GM12864 (cell line): ENCODE measurements around the gene SLC11A1.

Source experiments
- DNase-seq: peaks from one replicate; pipeline ENCODE4 v3.0.0-alpha.2; 2011; ENCODE audit warnings: low read depth
- H3K4me3 ChIP-seq: 2 replicates; pipeline ENCODE4 v1.5.1; 2011; ENCODE audit warnings: mild to moderate bottlenecking, low read depth, low read length, control low read depth
- TF ChIP-seq, protein P1 (sequence below): IDR thresholded peaks from 2 replicates; pipeline ENCODE4 v1.5.1; 2011; ENCODE audit warnings: low read depth, mild to moderate bottlenecking, moderate library complexity, low read length, control low read depth, inconsistent platforms; ENCODE audit errors: missing control alignments

Gene SLC11A1

DNA sequence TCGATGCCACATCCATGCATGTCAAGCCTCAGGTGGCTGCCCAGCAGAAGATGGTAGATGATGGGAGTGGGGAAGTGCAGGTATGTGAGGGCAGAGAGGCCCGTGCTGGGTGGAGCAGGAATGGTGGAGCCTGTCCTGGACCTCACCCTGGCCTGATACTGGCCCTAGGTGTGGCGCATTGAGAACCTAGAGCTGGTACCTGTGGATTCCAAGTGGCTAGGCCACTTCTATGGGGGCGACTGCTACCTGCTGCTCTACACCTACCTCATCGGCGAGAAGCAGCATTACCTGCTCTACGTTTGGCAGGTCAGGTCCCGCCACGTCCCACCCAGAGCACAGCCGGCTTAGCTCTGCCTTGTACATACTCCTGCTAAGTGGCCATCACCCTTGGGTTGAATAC lies 49.8 kb downstream of the SLC11A1 start:
- TF ChIP-seq, protein P1, sequence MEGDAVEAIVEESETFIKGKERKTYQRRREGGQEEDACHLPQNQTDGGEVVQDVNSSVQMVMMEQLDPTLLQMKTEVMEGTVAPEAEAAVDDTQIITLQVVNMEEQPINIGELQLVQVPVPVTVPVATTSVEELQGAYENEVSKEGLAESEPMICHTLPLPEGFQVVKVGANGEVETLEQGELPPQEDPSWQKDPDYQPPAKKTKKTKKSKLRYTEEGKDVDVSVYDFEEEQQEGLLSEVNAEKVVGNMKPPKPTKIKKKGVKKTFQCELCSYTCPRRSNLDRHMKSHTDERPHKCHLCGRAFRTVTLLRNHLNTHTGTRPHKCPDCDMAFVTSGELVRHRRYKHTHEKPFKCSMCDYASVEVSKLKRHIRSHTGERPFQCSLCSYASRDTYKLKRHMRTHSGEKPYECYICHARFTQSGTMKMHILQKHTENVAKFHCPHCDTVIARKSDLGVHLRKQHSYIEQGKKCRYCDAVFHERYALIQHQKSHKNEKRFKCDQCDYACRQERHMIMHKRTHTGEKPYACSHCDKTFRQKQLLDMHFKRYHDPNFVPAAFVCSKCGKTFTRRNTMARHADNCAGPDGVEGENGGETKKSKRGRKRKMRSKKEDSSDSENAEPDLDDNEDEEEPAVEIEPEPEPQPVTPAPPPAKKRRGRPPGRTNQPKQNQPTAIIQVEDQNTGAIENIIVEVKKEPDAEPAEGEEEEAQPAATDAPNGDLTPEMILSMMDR, result no peak
- no peak overlapping the region for H3K4me3 ChIP-seq
- DNase-seq, result no peak

DNA sequence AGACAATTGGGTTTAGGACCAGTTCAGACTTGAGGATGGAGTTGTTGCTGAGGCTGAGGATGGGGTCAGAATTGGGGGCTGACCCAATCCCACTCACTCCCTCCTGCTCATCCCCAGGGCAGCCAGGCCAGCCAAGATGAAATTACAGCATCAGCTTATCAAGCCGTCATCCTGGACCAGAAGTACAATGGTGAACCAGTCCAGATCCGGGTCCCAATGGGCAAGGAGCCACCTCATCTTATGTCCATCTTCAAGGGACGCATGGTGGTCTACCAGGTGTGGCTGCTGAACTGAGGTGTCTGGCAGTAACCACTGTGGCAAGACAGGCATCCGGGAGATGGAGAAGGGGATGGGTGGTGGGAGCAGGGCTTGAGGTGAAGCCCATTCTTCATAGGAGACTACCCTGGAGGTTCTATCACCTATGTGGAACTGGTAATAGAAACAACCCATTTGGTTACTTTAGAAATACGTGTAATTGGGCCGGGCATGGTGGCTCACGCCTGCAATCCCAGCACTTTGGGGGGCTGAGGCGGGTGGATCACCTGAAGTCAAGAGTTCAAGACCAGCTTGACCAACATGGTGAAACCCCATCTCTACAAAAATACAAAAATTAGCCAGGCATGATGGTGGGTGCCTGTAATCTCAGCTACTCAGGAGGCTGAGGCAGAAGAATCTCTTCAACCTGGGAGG lies 50.7 kb downstream of the SLC11A1 start:
- TF ChIP-seq, protein P1, result no peak
- DNase-seq, result no peak
- H3K4me3 ChIP-seq, result no peak overlapping the region

DNA sequence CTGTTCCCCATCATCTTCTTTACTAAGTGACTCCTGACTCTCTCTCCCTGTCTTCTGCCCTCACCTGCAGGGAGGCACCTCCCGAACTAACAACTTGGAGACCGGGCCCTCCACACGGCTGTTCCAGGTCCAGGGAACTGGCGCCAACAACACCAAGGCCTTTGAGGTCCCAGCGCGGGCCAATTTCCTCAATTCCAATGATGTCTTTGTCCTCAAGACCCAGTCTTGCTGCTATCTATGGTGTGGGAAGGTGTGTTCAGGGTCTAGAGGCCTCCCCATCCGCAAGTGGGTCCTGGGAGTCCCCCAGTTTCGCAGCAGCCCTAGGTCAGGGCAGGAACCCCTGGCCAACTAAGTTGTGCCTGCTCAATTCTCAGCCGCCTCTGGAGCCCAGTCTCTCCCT lies 52.4 kb downstream of the SLC11A1 start:
- TF ChIP-seq, protein P1, result no peak
- no peak overlapping the region for H3K4me3 ChIP-seq
- DNase-seq, result no peak

DNA sequence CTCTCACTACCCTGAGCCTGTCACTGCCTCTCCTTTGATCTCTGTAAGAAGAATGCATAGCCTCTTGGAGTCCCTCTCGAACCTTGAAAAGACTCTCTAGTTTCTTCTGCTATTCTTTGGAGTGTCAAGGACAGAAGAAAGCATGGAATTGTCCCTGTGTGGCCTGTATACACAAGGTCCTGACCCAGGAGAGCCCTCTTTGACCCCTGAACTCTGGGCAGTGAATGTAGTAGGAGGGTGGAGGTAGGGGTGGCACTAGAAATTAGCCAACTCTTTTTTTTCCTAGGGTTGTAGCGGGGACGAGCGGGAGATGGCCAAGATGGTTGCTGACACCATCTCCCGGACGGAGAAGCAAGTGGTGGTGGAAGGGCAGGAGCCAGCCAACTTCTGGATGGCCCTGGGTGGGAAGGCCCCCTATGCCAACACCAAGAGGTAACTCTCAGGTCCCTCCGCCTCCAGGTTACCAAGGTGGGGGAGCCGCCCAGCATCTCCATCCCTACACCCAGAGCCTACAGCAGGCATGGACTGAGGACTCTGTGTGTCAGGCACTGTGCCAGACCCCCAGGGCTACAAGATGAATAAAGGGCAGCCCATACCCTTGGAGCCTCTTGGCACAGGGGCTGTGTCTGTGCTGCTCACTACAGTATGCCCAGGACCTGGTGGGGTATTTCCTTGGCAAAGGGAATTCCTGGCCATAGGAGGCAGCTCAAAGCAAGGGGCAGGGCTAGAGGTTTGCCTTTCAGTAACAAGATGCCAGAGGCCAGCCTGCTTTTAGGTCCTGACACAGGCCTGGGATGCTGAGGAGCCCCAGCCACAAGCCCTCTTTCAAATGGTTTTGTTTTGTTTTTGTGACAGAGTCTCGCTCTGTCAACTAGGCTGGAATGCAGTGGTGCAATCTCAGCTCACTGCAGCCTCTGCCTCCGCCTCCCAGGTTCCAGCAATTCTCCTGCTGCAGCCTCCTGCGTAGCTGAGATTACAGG lies 53.2 kb downstream of the SLC11A1 start:
- TF ChIP-seq, protein P1, result no peak
- no peak for DNase-seq
- no peak overlapping the region for H3K4me3 ChIP-seq

DNA sequence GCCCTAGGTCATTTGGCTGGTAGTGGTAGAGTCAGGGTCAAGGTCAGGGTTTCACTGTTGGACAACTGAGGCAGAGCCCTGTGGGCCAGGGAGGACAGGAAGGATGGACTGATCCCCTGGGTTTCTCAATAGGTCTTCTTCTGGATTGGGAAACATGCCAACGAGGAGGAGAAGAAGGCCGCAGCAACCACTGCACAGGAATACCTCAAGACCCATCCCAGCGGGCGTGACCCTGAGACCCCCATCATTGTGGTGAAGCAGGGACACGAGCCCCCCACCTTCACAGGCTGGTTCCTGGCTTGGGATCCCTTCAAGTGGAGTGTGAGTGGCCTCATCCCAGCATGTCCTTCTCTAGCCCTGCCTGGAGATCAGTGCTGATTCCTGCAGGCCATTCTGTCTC lies 54.9 kb downstream of the SLC11A1 start:
- no peak for DNase-seq
- TF ChIP-seq, protein P1, result no peak
- H3K4me3 ChIP-seq, result no peak overlapping the region

DNA sequence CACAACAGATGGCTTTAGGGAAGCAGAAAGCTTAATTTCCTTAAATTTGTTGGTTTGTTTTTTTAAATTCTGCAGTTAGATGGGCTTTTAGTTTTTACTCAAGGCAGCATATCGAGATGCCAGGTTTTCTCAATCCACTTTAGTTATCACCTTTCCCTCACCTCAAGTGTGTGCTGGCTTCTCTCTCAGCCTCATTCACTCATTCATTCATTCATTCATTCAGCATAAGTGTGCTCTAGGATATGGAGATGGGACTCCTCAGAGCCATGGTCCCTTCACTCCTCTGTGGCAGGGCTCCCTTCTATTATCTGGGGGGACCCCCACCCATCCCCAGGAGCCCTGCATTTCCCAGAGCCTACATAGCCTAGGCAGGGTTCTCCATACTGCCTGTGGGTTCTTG lies 55.9 kb downstream of the SLC11A1 start:
- no peak overlapping the region for H3K4me3 ChIP-seq
- TF ChIP-seq, protein P1, result no peak
- DNase-seq, result no peak
